ENCODE measurements around the gene CCDC178. TPM values are rescaled to one million over a fixed set of nuclear protein-coding genes. Genes with fewer than 3 reads are reported as not detected.
"Not testable (repeated sequence)": the region's sequence is repeated elsewhere in the genome, so short reads cannot be mapped to it uniquely, and the experiment has no call there.

Gene CCDC178
- total RNA-seq, 1 donor from 2014 or later, result 2.9 TPM

DNA sequence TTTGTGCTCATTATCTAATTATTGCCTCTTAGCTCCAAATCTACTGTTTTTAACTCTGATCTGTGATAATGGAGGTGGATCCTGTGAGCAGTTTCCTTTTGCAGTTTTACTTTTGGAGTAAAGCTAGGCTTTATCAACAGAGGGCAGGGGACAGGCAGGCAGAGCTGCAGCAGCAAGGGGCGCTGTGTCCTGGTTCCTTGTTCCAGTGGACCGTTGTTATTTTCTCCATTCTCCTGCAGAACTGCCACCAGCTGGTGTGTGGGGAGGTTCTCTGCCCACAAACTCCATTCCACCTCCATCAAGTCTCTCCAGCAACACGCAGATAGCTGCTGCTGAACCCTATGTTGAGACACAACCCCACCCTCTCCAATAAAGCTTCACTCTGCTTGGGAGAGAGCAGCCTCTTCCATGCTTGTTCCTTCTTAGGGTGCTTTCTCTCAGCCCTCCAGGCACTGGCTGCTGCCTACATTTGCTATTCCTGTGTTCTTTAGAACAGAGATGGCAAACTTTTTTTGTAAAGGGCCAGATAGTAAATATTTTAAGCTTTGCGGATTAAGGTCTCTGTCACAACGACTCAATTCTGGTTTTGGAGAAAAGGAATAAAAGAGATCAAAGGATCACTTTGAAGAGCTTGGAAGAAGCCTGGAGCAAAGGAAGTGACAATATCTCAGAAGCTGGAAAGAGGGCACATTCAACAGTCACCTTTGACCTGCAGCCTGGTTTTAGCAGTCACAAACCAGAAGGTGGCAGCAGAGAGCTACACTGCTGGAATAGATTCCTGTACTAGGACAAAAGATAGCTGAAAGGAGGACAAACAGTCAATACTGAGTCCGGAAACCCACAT, 208.8 kb downstream of the CCDC178 start:
- DNase-seq (ENCODE audit: extremely low read depth, low read depth, low spot score), result peak; percentile 41

DNA sequence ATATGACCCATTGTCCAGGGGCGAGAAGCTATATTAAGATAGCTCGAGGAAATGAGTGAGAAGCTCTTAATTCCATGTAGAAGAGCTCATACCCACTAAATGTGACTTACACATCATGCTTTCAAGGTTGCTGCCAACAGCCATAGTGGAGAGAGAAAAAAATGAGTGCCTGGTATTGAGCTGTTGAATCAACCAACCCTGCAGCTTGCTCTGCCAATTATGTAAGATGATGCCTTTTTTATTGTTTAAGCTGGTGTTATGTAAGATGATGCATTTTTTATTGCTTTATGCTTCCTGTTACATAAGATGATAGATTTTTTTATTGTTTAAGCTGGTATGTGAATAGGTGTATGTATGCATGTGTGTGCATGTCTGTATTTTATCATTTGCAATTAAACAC, 228.2 kb downstream of the CCDC178 start:
- DNase-seq (ENCODE audit: extremely low read depth, low read depth, low spot score), result no peak

DNA sequence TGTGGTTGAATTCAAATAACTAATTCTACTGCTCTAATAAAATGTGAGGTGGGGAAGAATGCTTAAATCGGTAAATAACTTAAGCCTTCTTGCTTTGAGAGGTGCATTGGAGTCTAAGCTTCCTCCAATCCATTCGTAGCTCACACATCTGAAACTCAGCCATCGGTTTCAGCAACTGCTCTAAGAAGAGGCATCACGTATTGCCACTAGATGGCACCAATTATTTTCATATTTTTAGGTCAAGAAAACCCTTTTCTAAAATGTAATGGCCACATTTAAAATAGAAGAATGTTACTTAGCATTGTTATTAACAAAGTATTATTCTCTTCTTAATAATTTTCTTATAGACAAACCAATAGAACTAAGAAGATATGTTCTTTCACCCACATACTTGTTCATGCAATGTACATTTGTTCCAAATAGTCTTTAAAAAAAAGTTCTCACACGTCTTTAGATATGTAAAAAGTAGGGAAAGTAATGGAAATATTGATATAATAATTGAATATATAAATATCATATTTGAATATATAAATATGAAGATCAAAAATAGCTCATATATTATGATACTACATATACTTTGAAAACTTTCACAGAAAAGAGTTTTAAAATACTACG, 229.8 kb downstream of the CCDC178 start:
- DNase-seq (ENCODE audit: extremely low read depth, low read depth, low spot score), result no peak

DNA sequence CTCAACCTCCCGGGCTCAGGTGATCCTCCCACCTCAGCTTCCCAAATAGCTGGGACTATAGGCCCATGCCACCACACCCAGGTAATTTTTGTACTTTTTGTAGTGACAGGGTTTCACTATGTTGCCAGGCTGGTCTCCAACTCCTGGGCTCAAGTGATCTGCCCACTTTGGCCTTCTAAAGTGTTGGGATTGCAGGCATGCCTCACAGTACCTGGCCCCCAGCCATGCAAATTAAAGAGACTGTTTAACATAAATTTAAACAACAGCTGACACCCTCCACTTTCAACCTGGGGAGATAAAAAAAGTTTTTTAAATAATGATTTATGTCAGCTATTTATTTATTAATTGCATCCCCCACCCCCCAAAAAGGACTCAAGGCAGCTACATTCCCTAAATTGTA, 234.7 kb downstream of the CCDC178 start:
- no peak for DNase-seq (ENCODE audit: extremely low read depth, low read depth, low spot score)

DNA sequence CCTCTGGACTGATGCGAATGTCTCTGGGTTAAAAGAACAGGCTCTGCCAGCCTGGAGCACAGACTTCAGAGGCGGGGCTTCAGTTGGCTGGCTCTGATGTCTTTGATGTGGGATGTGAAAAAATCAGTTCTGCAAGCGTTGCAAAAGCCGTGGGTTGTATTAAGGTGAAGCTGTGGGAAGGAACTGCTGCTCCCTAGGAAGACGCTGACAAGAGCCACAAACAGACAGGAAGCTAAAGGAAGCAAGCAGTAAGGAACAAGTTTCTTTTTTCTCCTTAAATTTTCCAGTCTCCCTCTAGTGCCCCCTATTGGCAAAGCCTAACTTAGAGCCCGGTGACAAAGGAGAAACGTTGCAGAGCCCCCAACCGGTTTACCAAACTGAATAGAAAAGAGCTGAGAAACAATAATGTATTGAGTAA, 239.0 kb downstream of the CCDC178 start:
- no peak for DNase-seq (ENCODE audit: extremely low read depth, low read depth, low spot score)

DNA sequence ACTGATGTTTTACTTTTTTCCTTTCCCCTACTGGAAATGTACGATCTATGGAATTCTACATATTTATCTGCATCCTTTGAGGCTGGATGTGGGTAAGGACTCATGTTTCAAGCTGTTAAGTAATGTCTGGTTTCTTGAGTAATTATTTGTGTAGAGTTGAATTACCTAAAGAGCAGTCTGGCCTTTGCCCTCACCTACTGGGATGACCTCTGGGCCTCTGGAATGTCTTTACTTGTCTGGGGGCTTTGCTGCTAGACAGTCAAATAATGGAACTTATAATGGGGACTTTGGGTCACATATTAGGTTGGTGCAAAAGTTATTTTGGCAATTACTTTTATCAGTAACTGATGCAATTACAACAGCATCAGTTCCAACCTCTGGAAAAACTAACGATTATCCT, 244.7 kb downstream of the CCDC178 start:
- DNase-seq (ENCODE audit: extremely low read depth, low read depth, low spot score), result no peak

DNA sequence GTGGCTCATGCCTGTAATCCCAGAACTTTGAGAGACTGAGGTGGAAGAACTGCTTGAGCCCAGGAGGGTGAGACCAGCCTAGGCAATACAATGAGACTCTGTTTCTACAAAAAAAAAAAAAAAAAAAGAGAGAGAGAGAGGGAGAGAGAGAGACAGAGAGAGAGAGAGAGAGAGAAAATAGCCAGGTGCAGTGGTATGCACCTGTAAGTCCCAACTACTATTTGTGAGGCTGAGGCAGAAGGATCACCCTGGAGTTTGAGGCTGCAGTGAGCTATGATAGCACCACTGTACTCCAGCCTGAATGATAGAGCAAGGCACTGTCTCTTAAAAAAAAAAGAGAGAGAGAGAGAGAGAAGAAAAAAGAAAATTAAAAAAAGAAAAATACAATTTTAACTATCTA, 245.7 kb downstream of the CCDC178 start:
- DNase-seq (ENCODE audit: extremely low read depth, low read depth, low spot score), result no peak

DNA sequence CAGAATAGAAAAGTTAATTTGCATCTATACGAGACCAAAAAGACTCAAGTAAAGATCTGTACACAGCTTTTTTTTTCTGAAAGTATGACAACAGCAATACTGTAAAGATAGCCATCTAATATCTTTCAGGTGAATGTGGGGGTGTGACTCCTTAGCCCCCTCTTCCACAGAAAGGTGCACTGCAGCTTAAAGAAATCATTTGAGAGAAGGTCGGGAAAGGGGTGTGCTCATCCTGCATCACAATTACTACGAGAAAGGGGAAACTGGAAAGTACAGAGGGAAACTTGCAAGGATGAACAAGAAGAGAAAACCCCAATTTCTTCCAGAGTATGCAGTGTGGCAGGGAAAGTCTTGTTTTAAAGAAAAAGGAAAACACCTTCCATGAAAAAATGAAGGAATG, 255.6 kb downstream of the CCDC178 start:
- no peak for DNase-seq (ENCODE audit: extremely low read depth, low read depth, low spot score)

DNA sequence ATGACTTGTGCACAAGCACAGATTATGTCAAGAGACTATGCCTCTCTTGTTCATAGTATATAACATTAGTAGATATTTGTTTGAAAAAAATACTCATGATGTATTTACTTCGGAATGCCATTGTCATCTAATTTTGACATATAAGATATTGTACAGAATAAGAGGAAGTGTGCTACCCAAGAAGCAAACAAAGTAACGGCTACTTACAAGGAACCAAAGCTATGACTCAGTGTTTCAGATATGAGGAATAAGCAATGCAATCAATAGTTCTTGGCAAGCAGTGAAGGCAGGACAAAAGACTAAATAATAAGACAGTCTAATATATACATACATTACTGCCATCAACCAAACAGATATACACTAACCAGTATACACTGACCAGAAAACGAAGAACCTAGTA, 256.3 kb downstream of the CCDC178 start:
- peak; percentile 70 for DNase-seq (ENCODE audit: extremely low read depth, low read depth, low spot score)

DNA sequence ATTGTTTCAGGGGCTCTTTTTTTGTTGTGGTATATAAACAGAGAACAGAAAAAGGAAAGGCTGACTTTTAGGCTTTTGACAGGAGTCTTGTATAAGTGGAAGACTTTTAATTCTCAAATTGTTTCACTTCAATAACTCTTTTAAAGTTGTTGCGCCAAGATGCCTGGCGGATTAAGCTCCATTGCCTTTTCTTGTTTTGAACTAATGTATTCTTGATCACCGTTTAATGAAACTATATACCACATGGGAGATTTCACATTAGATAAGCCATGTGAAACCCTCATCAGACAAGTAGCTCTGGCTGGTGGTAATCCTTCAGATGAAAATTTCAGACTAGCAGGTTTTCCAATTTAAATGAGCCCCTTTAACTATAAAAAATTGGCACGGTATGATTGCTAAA, 257.4 kb downstream of the CCDC178 start:
- no peak for DNase-seq (ENCODE audit: extremely low read depth, low read depth, low spot score)

DNA sequence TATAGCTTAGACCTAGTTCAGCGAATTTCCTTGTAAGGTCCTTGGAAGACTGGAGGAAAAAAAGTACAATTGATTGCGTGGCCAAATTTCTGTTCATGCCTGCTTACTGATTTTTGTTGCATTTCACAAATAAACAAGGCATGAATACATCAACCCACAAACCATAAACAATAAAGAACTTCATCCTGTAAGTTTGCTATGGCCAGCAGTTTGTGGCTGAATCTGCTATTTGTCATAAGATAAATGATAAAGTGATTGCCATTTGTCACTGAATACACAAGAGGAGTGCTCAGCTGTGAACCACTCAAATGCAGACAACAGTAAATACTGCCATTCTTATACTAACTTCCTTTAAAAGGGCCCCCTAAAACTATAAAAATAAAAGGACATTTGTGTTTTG, 259.5 kb downstream of the CCDC178 start:
- DNase-seq (ENCODE audit: extremely low read depth, low read depth, low spot score), result no peak

DNA sequence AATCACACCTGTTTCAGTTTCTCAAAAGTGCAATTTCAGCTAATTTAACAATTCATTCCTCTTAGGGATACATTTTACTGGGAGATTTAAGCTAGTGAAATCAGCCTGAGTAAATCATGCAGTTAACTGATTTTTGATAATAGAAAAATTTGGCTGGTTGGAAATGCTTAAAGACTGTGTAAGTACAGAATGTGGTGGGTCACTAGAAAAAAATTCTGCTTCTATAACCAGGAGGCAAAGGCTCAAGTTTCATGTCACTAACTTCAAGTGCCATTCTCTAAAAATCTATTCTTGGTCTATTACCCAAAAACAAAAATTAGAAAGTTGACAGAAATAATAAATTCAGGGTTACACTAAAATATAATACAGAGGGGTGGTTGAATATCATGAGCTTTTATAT, 271.3 kb downstream of the CCDC178 start:
- no peak for DNase-seq (ENCODE audit: extremely low read depth, low read depth, low spot score)

DNA sequence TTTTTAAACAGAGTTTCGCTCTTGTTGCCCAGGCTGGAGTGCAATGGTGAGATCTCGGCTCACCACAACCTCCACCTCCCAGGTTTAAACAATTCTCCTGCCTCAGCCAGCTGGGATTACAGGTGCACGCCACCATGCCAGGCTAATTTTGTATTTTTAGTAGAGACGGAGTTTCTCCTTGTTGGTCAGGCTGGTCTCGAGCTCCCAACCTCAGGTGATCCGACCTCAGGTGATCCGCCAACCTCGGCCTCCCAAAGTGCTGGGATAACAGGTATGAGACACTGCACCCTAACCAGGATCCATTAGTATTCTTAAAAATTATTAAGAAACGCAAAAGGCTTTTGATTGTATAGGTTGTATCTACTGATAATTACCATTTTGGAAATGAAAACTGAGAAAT, 276.4 kb downstream of the CCDC178 start:
- not testable (repeated sequence) for DNase-seq (ENCODE audit: extremely low read depth, low read depth, low spot score)

DNA sequence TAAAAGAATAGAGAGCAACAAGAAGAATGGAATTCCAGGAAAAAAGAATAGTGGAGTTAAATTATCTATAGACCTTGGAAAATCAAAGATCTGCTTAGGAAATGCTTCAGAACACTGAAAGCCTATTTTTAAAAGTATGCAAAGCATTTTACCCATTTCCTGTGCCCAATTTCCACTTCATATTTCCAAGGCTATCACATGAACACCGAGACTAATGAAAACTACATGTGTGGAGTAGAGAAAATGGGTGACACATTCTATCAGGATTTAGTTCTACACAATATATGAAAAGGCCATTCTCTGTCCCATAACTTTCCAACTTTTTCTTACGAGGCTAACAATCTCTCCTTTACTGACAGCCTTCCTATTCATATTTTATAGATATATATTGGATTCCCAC, 279.4 kb downstream of the CCDC178 start:
- no peak for DNase-seq (ENCODE audit: extremely low read depth, low read depth, low spot score)

DNA sequence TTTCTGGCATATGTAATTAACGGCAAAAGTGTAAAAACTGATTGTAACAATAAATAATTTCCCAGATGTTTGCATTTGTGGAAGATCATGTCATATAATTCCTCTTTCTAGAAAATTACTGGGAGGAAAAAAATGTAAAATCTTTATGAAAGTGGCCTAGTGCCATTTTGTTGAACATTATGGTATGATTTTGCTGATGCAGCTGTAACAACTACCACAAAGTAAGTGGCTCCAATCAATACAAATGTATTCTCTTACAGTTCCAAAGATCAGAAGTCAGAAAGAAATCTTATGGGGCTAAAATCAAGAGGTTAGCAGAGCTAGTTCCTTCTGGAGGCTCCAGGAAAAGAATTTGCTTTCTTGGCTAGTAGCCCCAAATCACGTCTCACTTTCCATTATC, 281.4 kb downstream of the CCDC178 start:
- DNase-seq (ENCODE audit: extremely low read depth, low read depth, low spot score), result no peak

DNA sequence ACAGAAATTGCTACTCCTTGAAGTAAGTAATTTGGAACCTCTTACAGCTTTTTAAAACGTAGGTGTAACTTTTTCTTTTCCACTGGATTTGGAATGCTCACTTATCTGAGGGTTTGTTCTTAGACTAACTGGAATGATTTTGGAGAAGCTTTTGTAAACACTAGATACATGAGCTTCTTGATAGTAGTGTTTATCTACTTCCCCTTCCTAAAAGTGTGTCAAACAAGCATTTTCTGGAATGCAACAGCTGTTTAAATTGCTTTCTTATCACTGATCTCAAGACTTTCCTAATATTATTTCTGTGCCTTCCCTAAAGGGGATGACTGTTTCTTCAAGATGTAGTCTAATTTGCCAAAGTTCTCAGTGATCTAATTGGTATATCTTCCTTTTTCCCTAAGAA, 282.6 kb downstream of the CCDC178 start:
- DNase-seq (ENCODE audit: extremely low read depth, low read depth, low spot score), result no peak

DNA sequence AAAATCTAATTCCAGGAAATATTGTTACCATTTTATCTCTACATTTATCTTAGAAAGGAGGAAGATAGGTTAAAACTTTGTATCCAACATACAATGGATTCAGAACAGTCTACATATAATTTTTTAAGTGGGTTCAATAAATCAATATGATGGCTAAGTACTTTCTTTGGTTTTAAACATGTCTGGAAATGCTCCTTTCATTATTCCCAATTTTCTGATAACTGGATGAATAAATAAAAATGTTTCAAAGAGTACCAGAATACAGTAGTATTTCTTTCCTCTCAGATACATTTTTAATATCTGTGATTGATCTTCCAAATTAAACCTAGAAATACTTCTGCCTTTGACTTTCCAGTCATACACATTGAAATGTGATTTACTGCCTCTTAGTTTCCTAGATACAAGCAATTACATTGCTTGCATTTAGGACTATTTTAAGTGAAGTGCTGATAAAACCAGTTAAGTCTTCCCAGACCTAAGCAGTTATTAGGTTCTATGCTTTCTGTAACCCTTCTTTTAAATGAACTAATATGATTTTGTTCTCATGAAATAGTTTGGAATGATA, 283.5 kb downstream of the CCDC178 start:
- no peak for DNase-seq (ENCODE audit: extremely low read depth, low read depth, low spot score)

DNA sequence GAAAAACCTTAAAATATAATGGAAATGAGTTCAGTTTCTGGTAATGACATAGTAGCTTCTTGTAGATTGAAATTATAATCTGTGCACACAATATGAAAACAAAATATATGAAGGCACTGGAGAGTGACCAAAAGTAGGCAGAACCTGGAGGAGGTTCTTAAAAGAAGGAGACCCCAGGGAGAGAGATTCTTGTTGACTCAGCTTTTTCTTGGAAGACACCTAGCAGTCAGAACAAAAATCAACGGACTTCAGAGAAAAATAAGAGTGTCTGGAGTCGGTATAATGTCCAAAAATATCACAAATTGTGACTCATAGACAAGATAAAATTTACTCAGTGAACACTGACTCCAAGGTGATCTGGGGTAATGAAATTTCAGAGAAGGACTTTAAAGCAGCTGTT, 286.5 kb downstream of the CCDC178 start:
- no peak for DNase-seq (ENCODE audit: extremely low read depth, low read depth, low spot score)

DNA sequence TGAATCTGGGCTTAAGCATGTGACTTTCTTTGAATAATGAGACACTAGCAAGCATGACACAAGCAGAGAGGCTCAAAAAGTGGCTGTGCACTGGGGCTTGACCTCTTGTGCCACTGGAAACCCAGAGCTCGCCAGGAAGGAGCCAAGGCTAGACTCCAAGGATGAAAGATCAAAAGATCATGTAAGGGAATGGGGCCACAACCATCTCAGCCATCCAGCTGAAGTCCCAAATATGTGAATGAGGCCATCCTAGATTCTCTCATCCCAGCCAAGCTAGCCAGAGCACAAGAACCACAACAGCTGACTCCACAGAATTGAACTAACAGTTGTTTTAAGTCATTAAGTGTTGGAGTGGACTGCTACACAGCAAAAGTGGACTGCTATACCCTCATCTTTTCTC, 288.1 kb downstream of the CCDC178 start:
- DNase-seq (ENCODE audit: extremely low read depth, low read depth, low spot score), result no peak

DNA sequence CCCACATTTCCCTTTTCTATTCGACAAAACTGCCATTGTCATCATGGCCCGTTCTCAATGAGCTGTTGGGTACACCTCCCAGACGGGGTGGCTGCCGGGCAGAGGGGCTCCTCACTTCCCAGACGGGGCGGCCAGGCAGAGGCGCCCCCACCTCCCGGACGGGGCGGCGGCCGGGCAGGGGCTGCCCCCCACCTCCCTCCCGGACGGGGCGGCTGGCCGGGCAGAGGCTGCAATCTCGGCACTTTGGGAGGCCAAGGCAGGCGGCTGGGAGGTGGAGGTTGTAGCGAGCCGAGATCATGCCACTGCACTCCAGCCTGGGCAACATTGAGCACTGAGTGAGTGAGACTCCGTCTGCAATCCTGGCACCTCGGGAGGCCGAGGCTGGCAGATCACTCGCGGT, 292.7 kb downstream of the CCDC178 start:
- DNase-seq (ENCODE audit: extremely low read depth, low read depth, low spot score), result not testable (repeated sequence)

DNA sequence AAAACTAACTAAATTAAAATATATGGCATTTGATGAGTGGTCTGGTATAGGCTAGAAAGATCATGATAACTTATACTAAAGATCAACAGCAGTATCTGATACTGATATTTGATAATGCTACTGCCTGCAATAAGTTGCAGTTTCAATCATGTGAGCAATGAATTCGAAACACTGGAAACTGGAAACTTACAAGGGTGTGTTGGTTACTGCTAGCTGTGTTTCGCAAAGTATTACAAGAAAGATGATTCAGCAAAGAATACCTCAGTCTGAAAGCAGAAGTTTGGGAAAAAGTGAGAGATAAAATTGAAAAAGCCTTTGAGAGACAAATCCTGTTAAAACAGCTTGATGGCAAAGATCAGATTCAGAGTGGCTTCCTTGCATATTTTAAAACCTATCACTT, 294.5 kb downstream of the CCDC178 start:
- no peak for DNase-seq (ENCODE audit: extremely low read depth, low read depth, low spot score)

Data from glomerular endothelial cell (primary cell).